Parathyroid adenoma (tissue), 2 donors: Measurements from ENCODE around the gene RAET1E.
"Not testable (repeated sequence)": the region's sequence is repeated elsewhere in the genome, so short reads cannot be mapped to it uniquely, and the experiment has no call there.

Source experiments
- H2AFZ ChIP-seq: fragments of 300-600 bp; sonication (generic); one replicate; pipeline ENCODE4 v1.7.0; 2017; ENCODE audit warnings: antibody characterized with exemption, mild to moderate bottlenecking
- H3K27ac ChIP-seq: fragments of 300-600 bp; sonication (generic); one replicate; pipeline ENCODE4 v1.7.0; 2017
- H3K27me3 ChIP-seq: fragments of 300-600 bp; sonication (generic); one replicate; pipeline ENCODE4 v1.7.0; 2017; ENCODE audit warnings: low read length; ENCODE audit not compliant: control insufficient read depth, insufficient read depth
- H3K36me3 ChIP-seq: fragments of 300-600 bp; sonication (generic); one replicate; pipeline ENCODE4 v1.7.0; 2017; ENCODE audit warnings: low read length; ENCODE audit not compliant: control insufficient read depth, insufficient read depth
- H3K4me1 ChIP-seq: fragments of 300-600 bp; sonication (generic); one replicate; pipeline ENCODE4 v1.7.0; 2017; ENCODE audit warnings: control low read depth
- H3K4me2 ChIP-seq: fragments of 300-600 bp; sonication (generic); one replicate; pipeline ENCODE4 v1.7.0; 2017; ENCODE audit warnings: low read length
- H3K4me3 ChIP-seq: fragments of 300-600 bp; sonication (generic); one replicate; pipeline ENCODE4 v1.7.0; 2017; ENCODE audit warnings: low read depth, low read length
- H3K79me2 ChIP-seq: fragments of 300-600 bp; sonication (generic); one replicate; pipeline ENCODE4 v1.7.0; 2017; ENCODE audit warnings: control low read depth
- H3K9ac ChIP-seq: fragments of 300-600 bp; sonication (generic); one replicate; pipeline ENCODE4 v1.7.0; 2017; ENCODE audit warnings: mild to moderate bottlenecking
- H3K9me3 ChIP-seq: fragments of 300-600 bp; sonication (generic); one replicate; pipeline ENCODE4 v1.7.0; 2017; ENCODE audit warnings: low read length; ENCODE audit not compliant: control insufficient read depth
- TF ChIP-seq, protein P1 (sequence below): fragments of 300-600 bp; sonication (generic); IDR thresholded peaks from one replicate; pipeline ENCODE4 v1.7.0; 2017; ENCODE audit warnings: antibody characterized with exemption, mild to moderate bottlenecking
- donor health status: primary hyperparathyroidism.

The RAET1E gene

DNA sequence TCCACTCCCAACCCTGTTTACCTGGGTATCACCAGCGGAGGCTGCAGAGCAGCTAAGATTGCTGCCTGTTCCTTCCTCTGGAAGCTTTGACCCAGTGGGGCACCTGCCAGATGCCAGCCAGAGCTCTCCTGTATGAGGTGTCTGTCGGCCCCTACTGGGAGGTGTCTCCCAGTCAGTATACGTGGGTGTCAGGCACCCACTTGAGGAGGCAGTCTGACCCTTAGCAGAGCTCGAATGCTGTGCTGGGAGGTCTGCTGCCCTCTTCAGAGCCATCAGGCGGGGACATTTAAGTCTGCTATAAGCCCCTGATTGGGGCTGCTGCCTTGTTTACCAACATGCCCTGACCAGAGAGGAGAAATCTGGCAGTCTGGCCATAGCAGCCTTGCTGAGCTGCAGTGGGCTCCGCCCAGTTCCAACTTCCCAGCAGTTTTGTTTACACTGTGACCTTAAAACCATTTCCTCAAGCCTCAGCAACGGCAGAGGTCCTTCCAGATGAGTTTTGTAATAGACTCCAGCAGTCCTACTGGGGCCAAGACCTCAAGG lies 2.8 kb downstream of the RAET1E start:
- H3K27me3 ChIP-seq: no peaks in the 10 kb centered on the region
- H3K4me2 ChIP-seq: no peak overlapping the region
- H2AFZ ChIP-seq: peak overlapping the region; percentile 81
- H3K36me3 ChIP-seq: no peaks in the 10 kb centered on the region
- H3K4me1 ChIP-seq: peaks cover 18% of the 10 kb centered on the region
- no peak overlapping the region for H3K4me3 ChIP-seq
- H3K9ac ChIP-seq: no peak overlapping the region
- TF ChIP-seq, protein P1, sequence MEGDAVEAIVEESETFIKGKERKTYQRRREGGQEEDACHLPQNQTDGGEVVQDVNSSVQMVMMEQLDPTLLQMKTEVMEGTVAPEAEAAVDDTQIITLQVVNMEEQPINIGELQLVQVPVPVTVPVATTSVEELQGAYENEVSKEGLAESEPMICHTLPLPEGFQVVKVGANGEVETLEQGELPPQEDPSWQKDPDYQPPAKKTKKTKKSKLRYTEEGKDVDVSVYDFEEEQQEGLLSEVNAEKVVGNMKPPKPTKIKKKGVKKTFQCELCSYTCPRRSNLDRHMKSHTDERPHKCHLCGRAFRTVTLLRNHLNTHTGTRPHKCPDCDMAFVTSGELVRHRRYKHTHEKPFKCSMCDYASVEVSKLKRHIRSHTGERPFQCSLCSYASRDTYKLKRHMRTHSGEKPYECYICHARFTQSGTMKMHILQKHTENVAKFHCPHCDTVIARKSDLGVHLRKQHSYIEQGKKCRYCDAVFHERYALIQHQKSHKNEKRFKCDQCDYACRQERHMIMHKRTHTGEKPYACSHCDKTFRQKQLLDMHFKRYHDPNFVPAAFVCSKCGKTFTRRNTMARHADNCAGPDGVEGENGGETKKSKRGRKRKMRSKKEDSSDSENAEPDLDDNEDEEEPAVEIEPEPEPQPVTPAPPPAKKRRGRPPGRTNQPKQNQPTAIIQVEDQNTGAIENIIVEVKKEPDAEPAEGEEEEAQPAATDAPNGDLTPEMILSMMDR: peak; percentile 41
- H3K27ac ChIP-seq: peak overlapping the region; percentile 53
- H3K9me3 ChIP-seq: no peaks in the 10 kb centered on the region
- H3K79me2 ChIP-seq: no peaks in the 10 kb centered on the region

DNA sequence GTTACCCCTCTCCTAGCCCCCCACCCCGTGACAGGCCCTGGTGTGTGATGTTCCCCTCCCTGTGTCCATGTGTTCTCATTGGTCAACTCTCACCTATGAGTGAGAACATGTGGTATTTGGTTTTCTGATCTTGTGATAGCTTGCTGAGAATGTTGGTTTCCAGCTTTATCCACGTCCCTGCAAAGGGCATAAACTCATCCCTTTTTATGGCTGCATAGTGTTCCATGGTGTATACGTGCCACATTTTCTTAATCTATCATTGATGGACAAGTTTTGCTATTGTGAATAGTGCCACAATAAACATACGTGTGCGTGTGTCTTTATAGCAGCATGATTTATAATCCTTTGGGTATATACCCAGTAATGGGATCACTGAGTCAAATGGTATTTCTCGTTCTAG lies 6.0 kb downstream of the RAET1E start:
- peaks cover 24% of the 10 kb centered on the region for H3K4me1 ChIP-seq
- H3K4me2 ChIP-seq, H3K4me3 ChIP-seq: not testable (repeated sequence)

DNA sequence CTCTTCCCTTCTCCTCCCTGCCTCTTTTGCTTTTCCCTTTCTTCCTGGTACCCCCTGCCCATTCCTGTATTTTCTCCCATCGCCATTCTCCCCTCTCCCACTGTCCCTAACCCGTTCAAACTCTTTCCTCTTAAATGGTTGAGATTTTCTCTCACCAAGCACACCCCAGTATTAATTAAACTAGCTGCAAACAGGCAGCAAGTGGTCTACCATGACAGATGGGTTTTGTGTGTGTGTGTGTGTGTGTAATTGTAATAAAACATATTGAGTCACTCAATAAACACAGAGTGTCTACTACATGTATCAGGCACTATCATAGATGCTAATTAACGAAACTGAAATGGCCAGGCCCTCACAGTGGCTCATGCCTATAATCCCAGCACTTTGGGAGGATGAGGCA lies 6.7 kb downstream of the RAET1E start:
- TF ChIP-seq, protein P1: no peak
- H3K4me2 ChIP-seq: no peak overlapping the region
- no peak overlapping the region for H2AFZ ChIP-seq
- H3K36me3 ChIP-seq: no peaks in the 10 kb centered on the region
- H3K4me3 ChIP-seq: no peak overlapping the region
- H3K9me3 ChIP-seq: no peaks in the 10 kb centered on the region
- H3K79me2 ChIP-seq: no peaks in the 10 kb centered on the region
- no peaks in the 10 kb centered on the region for H3K27me3 ChIP-seq
- H3K9ac ChIP-seq: no peak overlapping the region
- H3K4me1 ChIP-seq: peaks cover 27% of the 10 kb centered on the region
- no peak overlapping the region for H3K27ac ChIP-seq

More for the DNA sequence above, 6.0 kb downstream of the RAET1E start:
- not testable (repeated sequence) for H3K9ac ChIP-seq, H3K27ac ChIP-seq, H3K36me3 ChIP-seq, H3K79me2 ChIP-seq, H3K27me3 ChIP-seq, H2AFZ ChIP-seq, H3K9me3 ChIP-seq

DNA sequence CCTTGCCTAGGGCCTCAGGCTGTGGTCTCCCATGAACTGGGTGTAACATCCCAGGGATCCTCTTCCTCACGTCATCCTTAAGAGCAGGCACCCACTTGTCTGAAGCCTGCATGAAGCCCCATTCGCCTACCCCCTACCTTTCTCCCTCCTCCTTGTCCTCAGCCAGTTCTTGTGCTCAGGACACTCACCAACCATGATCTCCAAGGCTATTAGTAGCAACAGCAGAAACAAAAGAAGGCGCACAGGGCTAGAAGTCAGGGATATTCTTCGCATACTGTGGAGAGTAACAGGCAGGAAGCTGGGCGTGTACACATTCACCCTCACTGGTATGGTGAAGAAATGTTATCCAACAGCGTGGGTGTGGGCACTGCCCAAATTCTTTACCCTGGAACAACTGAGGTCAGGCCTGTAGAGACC lies 7.3 kb downstream of the RAET1E start:
- Histone ChIP-seq H3K4me3 (no peak overlapping the region), H3K36me3 (no peaks in the 10 kb centered on the region), H2AFZ (no peak overlapping the region), H3K9me3 (no peaks in the 10 kb centered on the region), H3K79me2 (no peaks in the 10 kb centered on the region), H3K27me3 (no peaks in the 10 kb centered on the region), H3K4me2 (no peak overlapping the region), H3K9ac (no peak overlapping the region), H3K27ac (no peak overlapping the region), H3K4me1 (peaks cover 21% of the 10 kb centered on the region)
- TF ChIP-seq, protein P1: no peak

DNA sequence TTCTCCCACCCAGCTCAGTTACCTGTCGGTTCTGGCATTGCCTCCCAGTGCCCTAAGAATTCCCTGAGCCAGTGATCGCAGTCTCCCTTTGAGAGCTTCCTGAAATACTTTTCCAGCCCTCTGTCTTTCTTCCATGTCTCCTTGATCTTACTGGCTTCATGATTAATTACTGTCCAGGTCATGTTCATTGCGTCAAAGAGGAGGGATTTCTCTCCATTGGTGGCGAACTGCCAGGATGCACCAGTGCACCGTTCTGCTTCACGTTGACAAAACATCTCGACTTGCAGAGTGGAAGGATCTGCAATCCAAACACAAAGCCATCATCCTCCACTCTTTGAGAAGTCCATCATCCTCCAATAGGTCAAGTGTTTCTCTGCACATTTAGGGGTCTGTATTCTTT lies 8.6 kb downstream of the RAET1E start:
- H3K9me3 ChIP-seq: no peaks in the 10 kb centered on the region
- H3K4me1 ChIP-seq: peaks cover 10% of the 10 kb centered on the region
- no peaks in the 10 kb centered on the region for H3K36me3 ChIP-seq
- H3K27me3 ChIP-seq: no peaks in the 10 kb centered on the region
- no peak overlapping the region for H2AFZ ChIP-seq
- TF ChIP-seq, protein P1: no peak
- H3K27ac ChIP-seq: no peak overlapping the region
- H3K4me2 ChIP-seq: no peak overlapping the region
- H3K9ac ChIP-seq: no peak overlapping the region
- H3K4me3 ChIP-seq: no peak overlapping the region
- H3K79me2 ChIP-seq: no peaks in the 10 kb centered on the region
